ENCODE measurements around the gene CTDSPL. TPM values are rescaled to one million over a fixed set of nuclear protein-coding genes. Genes with fewer than 3 reads are reported as not detected.

Gene CTDSPL
- total RNA-seq, 1 experiment from 2014 or later = 34.4 TPM

- Histone ChIP-seq H3K79me2 (ENCODE audit: insufficient read depth, low read length) (no peaks in the 10 kb centered on the region), H3K9me2 (ENCODE audit: insufficient read depth) (no peaks in the 10 kb centered on the region), H3K4me1 (ENCODE audit: control insufficient read depth in 1 of 2, insufficient read depth in 2 of 2, low read length in 2 of 2) (peaks cover 56% of the 10 kb centered on the region in 2 experiments), H3K36me3 (ENCODE audit: control insufficient read depth in 1 of 2, insufficient read depth in 2 of 2, low read length in 2 of 2) (no peaks in the 10 kb centered on the region), H3K9me3 (ENCODE audit: control insufficient read depth in 1 of 2, insufficient read depth in 1 of 2, low read depth in 1 of 2, low read length in 2 of 2) (no peaks in the 10 kb centered on the region), H3K9ac (ENCODE audit: low read length) (peak overlapping the region; percentile 40), H3K27me3 (ENCODE audit: insufficient read depth, low read length) (no peaks in the 10 kb centered on the region), H3K4me2 (ENCODE audit: low read length) (peak overlapping the region; percentile 74), H3K4me3 (replicated peaks in 1 of 2; ENCODE audit: low read depth in 1 of 2, low read length in 2 of 2) (peak overlapping the region in 1 of 2 experiments; percentile 28; a peak in 2 of 4 replicates), H2AFZ (ENCODE audit: low read depth, low read length, poor library complexity, severe bottlenecking) (no peak overlapping the region), H3K27ac (ENCODE audit: low read depth, low read length) (peak overlapping the region; percentile 71), H4K20me1 (ENCODE audit: insufficient read depth) (no peaks in the 10 kb centered on the region)
- ChIA-PET POLR2A (no interaction called here), CTCF (interaction anchor here (1.6 kb wide), 1 partner anchor 21 kb away, joined by 3 read pairs; no protein-coding TSS in a partner anchor), RAD21 (ENCODE audit: low non-redundant PET in 1 of 2, low total read pairs in 2 of 2, uncharacterized antibody in 2 of 2, unreplicated experiment in 2 of 2) (no interaction called here)
- intact Hi-C loops (cut with micrococcal nuclease) = no loop called here
- no TSS peak for BruUV-seq (replicated peaks)
- peak; percentile 88 for ATAC-seq
- peak; percentile 67 for DNase-seq (ENCODE audit: low read depth, low spot score)
- TF ChIP-seq MAX (IDR thresholded peaks at IDR 0.05) (peak; percentile 79), ZBTB33 (IDR thresholded peaks at IDR 0.05; ENCODE audit: extremely low read depth, insufficient replicate concordance, low read length) (no peak), RAD21 (IDR thresholded peaks at IDR 0.05; ENCODE audit: low read depth) (no peak), SP1 (IDR thresholded peaks at IDR 0.05; ENCODE audit: low read depth) (peak; percentile 87), POLR2AphosphoS5 (IDR thresholded peaks at IDR 0.05; ENCODE audit: low read depth, low read length) (peak; percentile 44; the same call in 1 of the 2 replicates), YY1 (IDR thresholded peaks at IDR 0.05; ENCODE audit: extremely low read depth, insufficient replicate concordance, low read depth, low read length) (no peak), JUND (IDR thresholded peaks at IDR 0.05) (peak; percentile 73), CTCF (IDR thresholded peaks at IDR 0.05 in 2 of 3, conservative IDR thresholded peaks at IDR 0.05 in 1 of 3; ENCODE audit: borderline replicate concordance in 1 of 3, insufficient read depth in 1 of 3, low read depth in 2 of 3, low read length in 2 of 3) (no peak), CBX3 (IDR thresholded peaks at IDR 0.05; ENCODE audit: low read depth) (peak; percentile 53; the same call in 1 of the 2 replicates), EZH2 (IDR thresholded peaks at IDR 0.05) (no peak), EZH2phosphoT487 (IDR thresholded peaks at IDR 0.05; ENCODE audit: borderline replicate concordance) (no peak), ZNF274 (IDR thresholded peaks at IDR 0.05; ENCODE audit: low read depth, low read length) (no peak), ELF1 (IDR thresholded peaks at IDR 0.05; ENCODE audit: borderline replicate concordance, low read depth) (no peak), TCF7L2 (IDR thresholded peaks at IDR 0.05; ENCODE audit: borderline replicate concordance, extremely low read depth, insufficient read depth, insufficient read length) (peak; percentile 55), FOSL1 (IDR thresholded peaks at IDR 0.05; ENCODE audit: low read depth) (peak; percentile 38; the same call in 1 of the 2 replicates), REST (IDR thresholded peaks at IDR 0.05; ENCODE audit: low read depth) (no peak), SRF (IDR thresholded peaks at IDR 0.05; ENCODE audit: low read depth) (no peak), ATF3 (IDR thresholded peaks at IDR 0.05) (no peak; the same call in 1 of the 2 replicates), ZFX (IDR thresholded peaks at IDR 0.05) (no peak)
Measured at GRCh38 chr3:37945807-37946530, 84.3 kb downstream of the CTDSPL start.

Data from HCT116 (cell line).